GM19238 (cell line): Measurements from ENCODE around the gene SLC15A4.
"Not testable (repeated sequence)": the region's sequence is repeated elsewhere in the genome, so short reads cannot be mapped to it uniquely, and the experiment has no call there.

Source experiments
- DNase-seq: peaks from one replicate; pipeline ENCODE4 v3.0.0; 2011; ENCODE audit warnings: low spot score; ENCODE audit not compliant: insufficient read length

Gene SLC15A4

GRCh38 chr12:128814411-128815261, 9.1 kb downstream of the SLC15A4 start:
- no peak for DNase-seq

- no peak for DNase-seq
These were observed 9.9 kb downstream of the SLC15A4 start for GRCh38 chr12:128813883-128814282.

- DNase-seq: no peak
These were observed 10.4 kb downstream of the SLC15A4 start for GRCh38 chr12:128813392-128813791.

- DNase-seq: no peak
These were observed 12.0 kb downstream of the SLC15A4 start for GRCh38 chr12:128811806-128812205.

- DNase-seq: no peak
These were observed 13.3 kb downstream of the SLC15A4 start for GRCh38 chr12:128810182-128811127.

- DNase-seq: no peak
These were observed 15.1 kb downstream of the SLC15A4 start for GRCh38 chr12:128808651-128809050.

- no peak for DNase-seq
These were observed 16.5 kb downstream of the SLC15A4 start for GRCh38 chr12:128807161-128807724.

- DNase-seq: no peak
These were observed 17.2 kb downstream of the SLC15A4 start for GRCh38 chr12:128806573-128806972.

GRCh38 chr12:128805406-128805805, 18.4 kb downstream of the SLC15A4 start:
- not testable (repeated sequence) for DNase-seq

GRCh38 chr12:128804762-128805161, 19.0 kb downstream of the SLC15A4 start:
- no peak for DNase-seq

- no peak for DNase-seq
These were observed 20.0 kb downstream of the SLC15A4 start for GRCh38 chr12:128803788-128804187.

- DNase-seq: no peak
These were observed 21.0 kb downstream of the SLC15A4 start for GRCh38 chr12:128802756-128803155.

GRCh38 chr12:128801879-128802391, 21.8 kb downstream of the SLC15A4 start:
- no peak for DNase-seq

- DNase-seq: no peak
These were observed 23.2 kb downstream of the SLC15A4 start for GRCh38 chr12:128800606-128801005.

GRCh38 chr12:128798571-128799341, 25.0 kb downstream of the SLC15A4 start:
- DNase-seq: no peak

GRCh38 chr12:128797119-128798118, 26.3 kb downstream of the SLC15A4 start:
- no peak for DNase-seq

GRCh38 chr12:128796439-128797118, 27.2 kb downstream of the SLC15A4 start:
- DNase-seq: no peak

- DNase-seq: no peak
These were observed 28.0 kb downstream of the SLC15A4 start for GRCh38 chr12:128795530-128796361.
